ENCODE results near the gene HSD17B12. TPM values are rescaled to one million over a fixed set of nuclear protein-coding genes. Genes with fewer than 3 reads are reported as not detected.
A peak's percentile ranks its signal among the peaks of the same experiment; 100 is the strongest.

Gene HSD17B12
- total RNA-seq, 2 donors from 2014 or later, result 39.7 to 42.8 TPM

DNA sequence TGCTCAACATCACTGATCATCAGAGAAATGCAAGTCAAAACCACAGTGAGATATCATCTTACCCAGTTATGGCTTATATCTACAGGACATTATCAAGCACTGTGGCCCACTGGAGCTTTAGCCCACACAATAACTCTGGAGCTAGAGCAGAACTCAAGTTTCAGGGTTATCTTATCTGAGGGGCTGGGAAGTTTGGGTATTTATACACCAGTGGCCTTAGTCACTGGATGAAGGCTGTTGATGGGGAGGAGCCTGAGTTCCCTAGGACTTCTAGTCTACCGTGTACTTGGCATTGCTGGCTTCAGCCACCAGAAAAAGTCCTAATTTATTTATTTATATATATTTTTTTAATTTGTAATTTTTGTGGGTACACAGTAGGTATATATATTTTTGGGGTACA, 19.3 kb downstream of the HSD17B12 start:
- Histone ChIP-seq H3K4me1 (no peaks in the 10 kb centered on the region), H3K27ac (no peak overlapping the region), H3K36me3 (replicated peaks in 1 of 2; ENCODE audit: insufficient read depth in 1 of 2, low read depth in 2 of 2) (no peaks in the 10 kb centered on the region), H3K4me3 (no peak overlapping the region), H3K27me3 (no peaks in the 10 kb centered on the region), H3K9me3 (no peaks in the 10 kb centered on the region)
- intact Hi-C loops (cut with DNase I), result no loop called here
- DNase-seq (no peak), ATAC-seq (no peak)
- TF ChIP-seq POLR2A (IDR thresholded peaks at IDR 0.05), result no peak
- TF ChIP-seq CTCF (IDR thresholded peaks at IDR 0.05), result no peak
- 76 to 86% methylated on average over 1 of the region's 1 CpG for WGBS, 2 donors

- intact Hi-C loops (cut with DNase I), result no loop called here
- Histone ChIP-seq H3K9me3 (no peaks in the 10 kb centered on the region), H3K4me1 (no peaks in the 10 kb centered on the region), H3K4me3 (no peak overlapping the region), H3K27ac (no peak overlapping the region), H3K27me3 (no peaks in the 10 kb centered on the region), H3K36me3 (replicated peaks in 1 of 2; ENCODE audit: insufficient read depth in 1 of 2, low read depth in 2 of 2) (no peaks in the 10 kb centered on the region)
- DNase-seq (no peak), ATAC-seq (no peak)
- 93 to 100% methylated on average over 1 of the region's 1 CpG for WGBS, 2 donors
- TF ChIP-seq CTCF (IDR thresholded peaks at IDR 0.05), result no peak
- TF ChIP-seq POLR2A (IDR thresholded peaks at IDR 0.05), result no peak
Observed at GRCh38 chr11:43706631-43707030, 26.1 kb downstream of the HSD17B12 start.

DNA sequence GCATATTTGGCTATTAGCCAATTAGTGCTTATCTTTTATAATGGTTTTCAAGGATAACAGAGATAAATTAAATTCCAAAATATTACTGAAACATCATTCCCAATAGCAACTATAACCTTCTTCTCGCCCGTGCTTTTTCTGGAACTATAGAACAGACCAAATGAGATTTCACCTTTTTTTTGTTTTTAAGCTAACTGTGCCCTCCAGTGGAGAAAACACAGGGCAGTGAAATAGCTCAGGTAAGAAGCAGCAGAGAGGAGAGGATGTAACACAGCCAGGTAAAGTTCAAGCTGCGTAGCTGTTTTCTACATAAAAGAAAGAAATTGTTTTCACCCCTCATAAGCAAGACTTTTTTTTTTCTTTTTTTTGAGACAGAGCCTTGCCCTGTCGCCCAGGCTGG, 28.2 kb downstream of the HSD17B12 start:
- ATAC-seq (no peak), DNase-seq (no peak)
- WGBS, 2 donors, result 71 to 78% methylated on average over 4 of the region's 4 CpGs
- Histone ChIP-seq H3K4me1 (no peaks in the 10 kb centered on the region), H3K27me3 (no peaks in the 10 kb centered on the region), H3K9me3 (no peaks in the 10 kb centered on the region), H3K27ac (no peak overlapping the region), H3K36me3 (replicated peaks in 1 of 2; ENCODE audit: insufficient read depth in 1 of 2, low read depth in 2 of 2) (no peaks in the 10 kb centered on the region), H3K4me3 (no peak overlapping the region)
- intact Hi-C loops (cut with DNase I), result no loop called here
- TF ChIP-seq POLR2A (IDR thresholded peaks at IDR 0.05) (no peak), CTCF (IDR thresholded peaks at IDR 0.05) (peak in 5 of 7 experiments; percentile 5 to 22 (median 16))

- H3K9me3 ChIP-seq, result no peaks in the 10 kb centered on the region
- no peaks in the 10 kb centered on the region for H3K4me1 ChIP-seq
- H3K27ac ChIP-seq, result no peak overlapping the region
- no peaks in the 10 kb centered on the region for H3K36me3 ChIP-seq (replicated peaks in 1 of 2; ENCODE audit: insufficient read depth in 1 of 2, low read depth in 2 of 2)
- H3K27me3 ChIP-seq, result no peaks in the 10 kb centered on the region
- H3K4me3 ChIP-seq, result no peak overlapping the region
- no peak for TF ChIP-seq POLR2A (IDR thresholded peaks at IDR 0.05)
- no peak for TF ChIP-seq CTCF (IDR thresholded peaks at IDR 0.05)
- DNase-seq (no peak), ATAC-seq (no peak)
- 54 to 80% methylated on average over 1 of the region's 1 CpG for WGBS, 2 donors
- intact Hi-C loops (cut with DNase I), result no loop called here
Observed at GRCh38 chr11:43709689-43710088, 29.2 kb downstream of the HSD17B12 start.

DNA sequence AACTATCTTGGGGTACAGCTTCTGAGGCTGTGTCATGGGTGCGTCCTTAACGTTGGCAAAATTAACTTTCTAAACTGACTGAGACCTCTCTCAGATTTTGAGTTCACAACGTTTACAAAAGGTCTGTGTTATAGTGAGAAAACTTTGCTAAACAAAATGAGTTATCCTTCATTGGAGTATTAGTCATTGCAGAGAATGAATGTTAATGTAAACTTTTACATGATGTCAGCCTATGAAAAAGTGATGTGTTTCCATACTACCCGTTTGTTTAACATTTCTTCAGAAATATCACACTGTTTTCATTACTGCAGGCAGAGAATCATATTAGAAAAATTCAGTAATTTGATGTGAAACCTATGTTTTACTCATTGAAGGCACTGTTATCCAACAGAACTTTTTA, 32.1 kb downstream of the HSD17B12 start:
- Histone ChIP-seq H3K36me3 (replicated peaks in 1 of 2; ENCODE audit: insufficient read depth in 1 of 2, low read depth in 2 of 2) (no peaks in the 10 kb centered on the region), H3K4me1 (peaks cover 9% of the 10 kb centered on the region), H3K27ac (no peak overlapping the region), H3K9me3 (no peaks in the 10 kb centered on the region), H3K4me3 (no peak overlapping the region), H3K27me3 (no peaks in the 10 kb centered on the region)
- WGBS, 2 donors, result 82 to 86% methylated on average over 4 of the region's 4 CpGs
- DNase-seq, result no peak
- intact Hi-C loops (cut with DNase I), result no loop called here
- no peak for TF ChIP-seq POLR2A (IDR thresholded peaks at IDR 0.05)
- no peak for TF ChIP-seq CTCF (IDR thresholded peaks at IDR 0.05)
- ATAC-seq, result no peak
